Stomach (tissue), 4 donors: Measurements from ENCODE around the gene A1BG.

Source experiments
- CTCF ChIP-seq, 7 experiments: fragments of 450-650 bp in 4 of 7; fragments of 200-600 bp in 3 of 7; sonication (generic) in 3 of 7; IDR thresholded peaks; one replicate each; pipeline ENCODE4 v1.5.1; 2016 to 2019; ENCODE audit warnings: antibody characterized with exemption in 7 of 7, control low read depth in 2 of 7, mild to moderate bottlenecking in 1 of 7
- POLR2A ChIP-seq, 4 donors: fragments of 450-650 bp; IDR thresholded peaks; one replicate each; pipeline ENCODE4 v1.6.1; 2016; ENCODE audit warnings: antibody characterized with exemption in 4 of 4, control low read depth in 2 of 4, mild to moderate bottlenecking in 1 of 4, moderate library complexity in 1 of 4

- no peak for TF ChIP-seq CTCF (IDR thresholded peaks at IDR 0.05)
- TF ChIP-seq POLR2A (IDR thresholded peaks at IDR 0.05) = no peak
Measured at GRCh38 chr19:58351558-58351878, 1.8 kb downstream of the A1BG start.
